ENCODE results near the gene TINAGL1. TPM values are rescaled to one million over a fixed set of nuclear protein-coding genes. Genes with fewer than 3 reads are reported as not detected.
"Not testable (repeated sequence)": the region's sequence is repeated elsewhere in the genome, so short reads cannot be mapped to it uniquely, and the experiment has no call there.

TINAGL1 gene
- total RNA-seq, 1 donor from 2014 or later: 56.0 TPM

DNA sequence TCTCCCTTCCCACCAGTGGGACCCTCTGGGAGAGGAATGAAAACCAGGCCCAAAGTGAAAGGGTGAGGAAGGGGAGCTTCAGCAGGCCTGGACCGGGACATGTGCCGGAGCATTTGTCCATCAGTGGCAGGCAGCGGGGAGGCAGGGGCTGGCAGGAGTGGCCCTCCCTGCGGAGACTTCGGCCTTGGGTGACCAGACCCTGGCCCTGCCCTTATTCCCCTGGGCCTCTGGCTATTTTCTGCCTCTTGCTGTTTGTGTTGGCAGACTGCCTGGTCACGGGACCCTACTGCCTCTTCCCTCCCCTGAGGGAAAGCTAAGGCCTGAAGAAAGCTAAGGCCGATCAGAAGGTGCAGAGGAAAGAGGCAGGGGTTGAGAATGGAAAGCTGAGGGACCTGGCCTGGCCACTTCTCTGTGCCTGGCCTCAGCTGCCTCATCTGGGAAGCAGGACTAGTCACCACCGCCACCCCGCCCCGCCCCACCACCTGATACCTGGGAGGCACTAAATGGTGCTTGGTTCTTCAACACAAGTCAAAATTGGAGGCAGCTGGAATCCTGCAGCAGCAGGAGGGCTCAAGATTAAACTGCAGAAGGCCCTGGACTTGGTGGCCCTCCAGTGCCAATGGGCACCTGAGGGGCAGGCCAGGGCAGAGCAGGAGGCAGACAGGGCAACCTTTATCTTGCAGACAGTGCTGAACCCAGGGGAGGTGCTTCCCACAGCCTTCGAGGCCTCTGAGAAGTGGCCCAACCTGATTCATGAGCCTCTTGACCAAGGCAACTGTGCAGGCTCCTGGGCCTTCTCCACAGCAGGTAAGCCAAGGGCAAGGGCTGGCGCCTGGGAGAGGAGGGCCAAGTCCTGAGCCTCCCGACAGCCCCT lies 7.9 kb downstream of the TINAGL1 start:
- peak; percentile 64 for DNase-seq

DNA sequence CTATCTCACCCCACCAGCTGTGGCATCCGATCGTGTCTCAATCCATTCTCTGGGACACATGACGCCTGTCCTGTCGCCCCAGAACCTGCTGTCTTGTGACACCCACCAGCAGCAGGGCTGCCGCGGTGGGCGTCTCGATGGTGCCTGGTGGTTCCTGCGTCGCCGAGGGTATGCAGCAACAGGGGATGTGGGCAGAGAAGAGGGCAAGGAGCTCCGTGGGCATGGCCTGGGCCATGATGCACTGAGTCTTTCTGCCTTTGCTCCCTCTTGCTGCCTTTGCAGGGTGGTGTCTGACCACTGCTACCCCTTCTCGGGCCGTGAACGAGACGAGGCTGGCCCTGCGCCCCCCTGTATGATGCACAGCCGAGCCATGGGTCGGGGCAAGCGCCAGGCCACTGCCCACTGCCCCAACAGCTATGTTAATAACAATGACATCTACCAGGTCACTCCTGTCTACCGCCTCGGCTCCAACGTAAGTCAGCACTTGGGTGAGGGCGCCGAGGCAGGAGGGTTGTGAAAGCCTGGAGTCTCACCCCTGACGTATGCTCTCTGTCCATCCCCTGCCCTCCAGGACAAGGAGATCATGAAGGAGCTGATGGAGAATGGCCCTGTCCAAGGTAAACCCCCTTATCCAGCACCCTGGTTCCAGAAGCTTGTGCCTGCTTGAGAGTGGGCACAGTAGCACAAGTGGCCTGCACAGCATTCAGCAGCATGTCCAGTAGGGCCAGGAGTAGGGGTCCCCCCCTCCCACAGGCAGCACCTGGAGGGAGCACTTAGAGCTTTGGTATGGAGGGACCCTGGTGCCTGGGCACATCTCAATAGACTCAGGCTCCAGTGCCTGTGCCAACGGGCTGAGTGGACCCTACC lies 8.8 kb downstream of the TINAGL1 start:
- DNase-seq: no peak

DNA sequence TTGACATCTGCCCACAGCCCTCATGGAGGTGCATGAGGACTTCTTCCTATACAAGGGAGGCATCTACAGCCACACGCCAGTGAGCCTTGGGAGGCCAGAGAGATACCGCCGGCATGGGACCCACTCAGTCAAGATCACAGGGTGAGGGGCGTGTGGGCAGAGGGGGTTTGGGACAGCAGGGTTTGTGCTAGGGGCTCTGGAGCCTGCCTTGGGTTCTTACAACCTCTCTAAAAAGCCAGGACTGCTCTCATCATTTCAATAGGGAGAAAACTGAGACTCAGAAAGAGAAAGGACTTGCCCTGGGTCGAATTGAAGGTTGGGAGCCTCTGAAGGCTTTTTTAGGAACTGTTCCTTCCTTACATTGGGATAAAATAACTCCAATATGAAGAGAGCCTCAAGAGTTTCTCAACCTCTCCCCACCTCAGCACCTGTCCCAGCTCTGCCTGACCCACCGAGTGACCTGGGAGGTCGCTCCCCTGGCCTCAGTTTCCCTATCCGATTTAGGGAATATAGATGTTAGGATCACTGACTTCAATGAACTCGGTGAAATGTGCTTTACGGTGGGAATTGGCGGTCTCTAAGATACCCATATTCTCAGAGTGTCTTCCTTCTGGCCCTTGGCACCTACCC lies 9.5 kb downstream of the TINAGL1 start:
- DNase-seq: no peak

DNA sequence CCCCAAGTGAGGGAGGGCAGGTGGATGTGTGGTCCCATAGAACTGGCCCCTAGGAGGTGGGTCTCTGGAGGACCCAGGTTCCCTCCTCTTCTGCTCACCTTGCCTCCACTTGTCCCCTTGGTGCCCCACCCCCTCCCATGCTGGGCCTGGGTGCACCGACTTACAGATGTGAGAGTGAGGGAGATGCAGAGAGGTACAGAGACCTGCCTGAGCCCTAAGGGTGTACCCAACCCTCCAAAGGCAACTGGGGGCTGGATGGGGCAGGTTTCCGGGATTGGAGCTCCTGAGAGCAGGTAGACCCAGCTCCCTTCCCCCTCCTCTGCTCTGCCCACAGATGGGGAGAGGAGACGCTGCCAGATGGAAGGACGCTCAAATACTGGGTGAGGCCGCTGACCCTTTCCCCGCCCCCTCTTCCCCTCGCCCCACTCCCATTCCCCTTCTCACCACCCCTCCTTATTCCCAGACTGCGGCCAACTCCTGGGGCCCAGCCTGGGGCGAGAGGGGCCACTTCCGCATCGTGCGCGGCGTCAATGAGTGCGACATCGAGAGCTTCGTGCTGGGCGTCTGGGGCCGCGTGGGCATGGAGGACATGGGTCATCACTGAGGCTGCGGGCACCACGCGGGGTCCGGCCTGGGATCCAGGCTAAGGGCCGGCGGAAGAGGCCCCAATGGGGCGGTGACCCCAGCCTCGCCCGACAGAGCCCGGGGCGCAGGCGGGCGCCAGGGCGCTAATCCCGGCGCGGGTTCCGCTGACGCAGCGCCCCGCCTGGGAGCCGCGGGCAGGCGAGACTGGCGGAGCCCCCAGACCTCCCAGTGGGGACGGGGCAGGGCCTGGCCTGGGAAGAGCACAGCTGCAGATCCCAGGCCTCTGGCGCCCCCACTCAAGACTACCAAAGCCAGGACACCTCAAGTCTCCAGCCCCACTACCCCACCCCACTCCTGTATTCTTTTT lies 10.3 kb downstream of the TINAGL1 start:
- no peak for DNase-seq

DNA sequence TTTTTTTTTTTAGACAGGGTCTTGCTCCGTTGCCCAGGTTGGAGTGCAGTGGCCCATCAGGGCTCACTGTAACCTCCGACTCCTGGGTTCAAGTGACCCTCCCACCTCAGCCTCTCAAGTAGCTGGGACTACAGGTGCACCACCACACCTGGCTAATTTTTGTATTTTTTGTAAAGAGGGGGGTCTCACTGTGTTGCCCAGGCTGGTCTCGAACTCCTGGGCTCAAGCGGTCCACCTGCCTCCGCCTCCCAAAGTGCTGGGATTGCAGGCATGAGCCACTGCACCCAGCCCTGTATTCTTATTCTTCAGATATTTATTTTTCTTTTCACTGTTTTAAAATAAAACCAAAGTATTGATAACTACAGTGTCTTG lies 11.0 kb downstream of the TINAGL1 start:
- not testable (repeated sequence) for DNase-seq

DNA sequence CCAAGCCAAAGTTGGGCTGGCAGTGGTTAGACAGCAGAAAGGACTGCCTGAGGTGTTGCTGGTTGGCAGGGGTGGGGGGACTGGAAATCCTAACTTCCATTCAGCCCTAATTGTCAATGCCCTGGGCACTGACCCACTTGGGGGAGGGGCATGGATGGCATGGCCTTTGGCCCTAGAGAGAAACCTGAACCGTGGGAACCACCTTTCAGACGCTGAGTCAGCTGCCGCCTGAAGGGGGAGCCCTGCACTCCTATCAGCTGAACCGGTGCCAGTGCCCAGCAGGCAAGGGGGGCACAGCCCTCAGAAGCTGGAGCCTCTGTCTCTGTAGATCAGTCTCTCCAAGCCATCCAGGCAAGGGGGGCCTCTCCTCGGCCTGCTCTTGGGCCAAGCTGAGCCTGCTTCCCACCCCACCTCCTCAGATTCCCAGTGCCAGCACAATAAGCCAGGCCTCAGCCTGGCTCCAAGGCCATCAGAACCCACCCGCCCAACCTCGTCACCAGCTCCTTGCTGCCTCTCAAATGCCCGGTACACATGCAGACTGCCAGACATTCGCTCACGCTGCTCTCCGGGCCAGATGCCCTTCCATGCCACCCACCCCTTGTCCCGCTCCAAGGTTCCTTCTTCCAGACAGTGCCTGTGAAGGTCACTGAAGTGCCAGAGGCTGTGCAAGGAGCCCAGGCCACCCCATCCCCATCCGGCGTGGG lies 11.6 kb downstream of the TINAGL1 start:
- DNase-seq: peak; percentile 77

DNA sequence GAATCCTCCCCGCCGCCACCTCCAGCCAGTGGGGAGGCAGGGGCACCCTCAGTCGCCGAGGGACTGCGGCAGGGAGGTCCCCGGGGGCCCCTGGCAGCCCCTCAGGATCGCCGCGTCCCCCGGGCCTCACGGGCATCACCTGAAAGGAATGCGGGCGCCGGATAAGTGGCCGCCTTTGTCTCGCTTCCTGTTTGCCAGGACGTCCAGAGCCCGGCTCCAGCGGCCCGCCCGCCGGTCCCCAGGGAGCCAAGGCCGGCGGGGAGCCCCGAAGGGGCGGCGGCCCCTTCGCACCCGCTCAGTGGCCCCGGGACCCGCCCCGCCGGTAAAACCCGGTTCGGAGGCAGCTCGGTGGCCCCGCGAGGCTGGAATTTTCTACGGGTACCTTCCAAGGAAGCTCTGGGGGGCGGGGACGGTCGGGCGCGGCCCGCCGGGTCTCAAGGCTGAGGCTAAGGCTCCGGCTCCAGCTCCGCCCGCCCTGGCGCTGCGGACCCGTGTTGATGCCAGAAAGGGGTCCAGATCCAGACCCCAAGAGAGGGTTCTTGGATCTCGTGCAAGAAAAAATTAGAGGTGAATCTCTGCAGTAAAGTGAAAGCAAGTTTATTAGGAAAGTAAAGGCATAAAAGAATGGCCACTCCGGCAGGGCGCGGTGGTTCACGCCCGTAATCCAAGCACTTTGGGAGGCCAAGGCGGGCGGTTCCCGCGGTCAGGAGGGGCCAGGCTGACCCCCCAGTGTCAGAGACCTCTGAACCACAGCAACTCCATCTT lies 12.6 kb downstream of the TINAGL1 start:
- DNase-seq: no peak

DNA sequence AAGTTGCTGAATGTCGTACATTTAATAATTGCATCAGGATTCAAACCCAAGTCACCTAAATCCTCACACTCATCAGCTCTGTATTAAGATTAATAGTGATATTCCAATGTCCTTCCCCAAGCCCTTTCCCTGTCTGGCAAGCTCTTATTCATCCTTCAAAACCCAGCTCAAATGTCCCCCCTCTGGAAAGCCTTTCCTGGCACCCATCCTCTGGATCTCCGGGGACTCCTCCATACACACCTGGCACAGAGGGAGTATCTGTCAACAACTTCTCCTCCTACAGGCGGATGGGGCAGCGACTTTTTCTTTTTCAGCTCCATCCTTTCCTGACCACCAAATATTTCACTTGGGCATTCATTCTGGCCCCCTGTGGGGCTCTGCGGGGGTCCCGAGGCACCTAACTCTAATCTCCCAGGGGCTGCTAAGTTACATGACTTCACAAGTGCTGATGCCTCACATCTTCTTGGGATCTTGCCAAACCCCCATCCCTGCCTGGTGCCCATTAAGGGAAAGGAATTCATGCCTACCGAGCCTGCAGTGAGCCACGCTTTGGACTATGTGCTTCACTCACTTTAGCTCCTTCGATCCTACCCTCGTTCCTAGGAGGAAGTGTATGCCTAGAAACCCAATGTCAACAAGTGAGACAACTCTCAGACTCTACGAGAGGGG lies 15.2 kb downstream of the TINAGL1 start:
- peak; percentile 63 for DNase-seq

DNA sequence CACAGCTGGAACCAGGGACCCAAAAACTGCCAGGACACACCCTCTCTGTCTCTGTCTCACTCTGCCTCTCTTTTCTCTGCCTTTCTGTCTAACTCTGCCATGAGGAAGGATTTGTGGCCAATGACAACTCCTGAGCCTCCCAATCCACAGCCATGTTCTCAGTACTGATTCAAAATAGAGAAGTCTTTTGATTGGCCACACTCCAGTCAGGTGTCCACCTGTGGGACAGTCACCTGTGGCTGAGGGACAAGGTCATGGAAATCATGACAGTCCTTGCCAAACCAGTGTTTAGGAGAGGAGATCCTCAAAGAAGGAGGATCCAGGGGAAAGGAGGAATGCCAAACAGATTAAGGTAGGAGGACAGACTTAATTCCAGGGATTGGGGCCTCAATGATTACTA lies 15.8 kb downstream of the TINAGL1 start:
- no peak for DNase-seq

DNA sequence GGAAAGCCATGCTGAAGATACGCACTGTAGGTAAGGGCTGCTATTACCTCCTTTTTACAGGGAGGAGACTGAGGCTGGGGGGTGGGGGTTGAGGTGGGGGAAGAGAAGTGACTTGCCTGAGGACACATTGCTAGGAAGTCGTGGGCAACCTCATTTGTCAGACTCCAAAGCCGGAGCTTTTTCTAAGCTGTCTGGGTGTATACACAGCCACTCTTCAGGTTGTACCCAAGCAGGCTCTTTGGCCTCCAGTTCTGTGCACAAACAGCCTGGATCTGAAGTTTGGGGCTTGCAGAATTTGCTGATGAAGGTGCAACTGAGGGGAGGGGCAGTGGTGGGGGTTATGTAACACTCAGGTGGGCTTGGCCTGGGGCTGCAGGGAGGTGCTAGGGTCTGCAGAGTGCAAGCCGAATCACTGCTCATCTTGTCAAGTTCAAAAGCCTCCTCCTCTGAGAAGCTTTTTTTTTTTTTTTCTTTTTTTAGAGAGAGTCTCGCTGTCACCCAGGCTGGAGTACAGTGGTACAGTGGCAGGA lies 16.9 kb downstream of the TINAGL1 start:
- DNase-seq: no peak

DNA sequence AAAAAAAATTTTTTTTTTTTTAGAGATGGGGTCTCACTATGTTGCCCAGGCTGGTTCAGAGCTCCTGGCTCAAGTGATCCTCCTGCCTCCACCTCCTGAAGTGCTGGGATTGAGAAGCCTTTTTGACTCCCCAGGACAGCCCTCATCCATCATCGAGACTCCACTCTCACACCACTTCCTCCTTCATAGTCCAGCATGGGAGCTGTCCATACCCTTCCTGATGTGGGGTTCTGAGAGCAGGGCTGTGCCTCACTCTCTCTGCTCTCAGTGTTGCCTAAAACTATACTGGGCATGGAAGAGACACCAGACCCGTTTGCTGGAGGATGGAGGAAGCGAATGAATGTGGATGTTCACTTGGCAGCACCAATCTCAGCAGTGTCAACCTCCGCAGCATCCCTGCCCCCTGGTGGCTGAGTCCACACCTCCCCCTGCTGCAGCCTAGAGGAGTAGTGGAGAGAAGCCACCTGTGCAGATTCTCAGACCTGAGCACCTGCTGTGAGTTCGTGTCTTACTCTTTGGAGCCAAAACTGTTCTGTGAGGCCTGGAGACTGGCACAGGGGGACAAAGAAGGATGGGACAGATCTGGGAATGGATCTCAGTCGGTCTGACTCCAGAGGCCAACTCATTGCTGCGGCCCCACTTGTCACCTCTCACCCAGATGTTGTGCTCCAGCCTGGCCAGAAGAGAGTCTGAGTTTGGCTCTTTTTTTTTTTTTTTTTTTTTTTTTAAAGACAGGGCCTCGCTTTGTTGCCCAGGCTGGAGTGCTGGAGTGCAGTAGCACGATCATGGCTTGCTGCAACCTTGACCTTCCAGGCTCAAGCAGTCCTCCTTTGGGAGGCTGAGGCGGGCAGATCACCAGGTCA lies 17.7 kb downstream of the TINAGL1 start:
- peak; percentile 73 for DNase-seq

DNA sequence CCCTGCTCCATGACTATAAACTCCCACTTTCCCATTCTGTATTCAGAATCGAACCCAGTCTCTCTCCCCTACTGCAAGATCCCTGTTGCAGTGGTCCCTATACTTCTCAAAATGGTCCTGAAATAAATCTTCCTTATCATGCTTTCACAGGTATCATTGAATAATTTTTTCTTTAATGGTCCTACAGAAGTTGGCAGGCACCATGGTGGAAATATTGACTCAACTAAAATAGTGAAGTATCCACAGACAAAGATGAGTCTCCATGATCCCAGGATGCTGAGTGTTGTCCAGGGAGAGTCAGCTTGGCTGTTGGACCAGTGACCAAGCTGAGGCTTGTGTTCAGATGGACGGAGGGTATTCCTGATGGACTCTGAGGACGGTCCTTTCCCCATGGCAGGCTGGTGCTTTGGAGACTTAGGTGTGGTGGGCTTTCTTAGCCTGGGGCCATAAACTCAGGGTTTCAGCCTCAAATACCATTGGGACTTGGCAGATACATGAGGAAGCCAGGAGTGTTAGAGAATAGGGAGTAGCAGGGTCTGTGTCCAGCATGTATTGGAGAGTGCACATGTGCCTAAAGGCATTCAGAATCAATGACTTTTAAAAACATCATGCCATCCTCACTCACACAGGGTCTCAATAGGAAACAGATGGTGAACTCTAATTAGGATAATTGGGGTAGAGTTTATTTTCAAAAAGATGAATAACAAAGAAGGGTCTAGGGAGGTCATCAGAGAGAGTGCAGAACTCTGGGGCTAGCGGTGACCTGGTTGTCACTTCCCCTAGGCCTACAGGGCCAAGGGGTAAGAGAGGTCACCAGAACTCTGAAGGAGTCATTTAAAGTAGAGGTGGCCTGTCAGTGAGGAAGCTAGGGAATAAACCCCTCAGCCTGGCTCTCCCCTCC lies 19.8 kb downstream of the TINAGL1 start:
- no peak for DNase-seq

DNA sequence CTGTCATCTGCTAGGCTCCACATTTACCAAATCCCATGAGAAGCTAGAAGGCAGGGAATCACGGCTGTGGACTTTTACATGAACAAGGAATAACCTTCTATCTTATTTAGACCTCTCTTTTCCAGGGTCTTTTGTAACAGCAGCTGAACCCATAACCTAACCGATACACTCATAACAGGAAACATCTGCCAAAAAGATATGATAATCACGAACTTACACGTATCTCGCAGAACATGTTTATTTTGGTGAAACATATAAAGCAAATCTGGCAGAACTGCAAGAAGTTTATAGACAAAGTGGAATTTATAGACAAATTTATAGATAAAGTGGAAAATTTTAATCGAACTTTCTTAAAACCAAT lies 20.4 kb downstream of the TINAGL1 start:
- no peak for DNase-seq

DNA sequence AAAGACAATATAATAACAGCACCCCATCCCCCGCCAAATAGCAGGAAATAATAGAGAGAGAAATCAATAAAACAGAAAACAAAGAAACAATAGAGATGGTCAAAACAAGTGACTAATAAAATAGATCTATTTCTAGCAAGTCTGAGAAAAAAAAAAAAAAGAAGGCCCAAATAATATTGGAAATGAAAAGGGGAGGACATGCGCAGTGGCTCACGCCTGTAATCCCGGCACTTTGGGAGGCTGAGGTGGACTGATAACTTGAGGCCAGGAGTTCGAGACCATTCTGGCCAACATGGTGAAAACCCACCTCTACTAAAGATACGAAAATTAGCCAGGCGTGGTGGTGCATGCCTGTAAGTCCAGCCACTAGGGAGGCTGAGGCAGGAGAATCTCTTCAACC lies 22.7 kb downstream of the TINAGL1 start:
- no peak for DNase-seq

DNA sequence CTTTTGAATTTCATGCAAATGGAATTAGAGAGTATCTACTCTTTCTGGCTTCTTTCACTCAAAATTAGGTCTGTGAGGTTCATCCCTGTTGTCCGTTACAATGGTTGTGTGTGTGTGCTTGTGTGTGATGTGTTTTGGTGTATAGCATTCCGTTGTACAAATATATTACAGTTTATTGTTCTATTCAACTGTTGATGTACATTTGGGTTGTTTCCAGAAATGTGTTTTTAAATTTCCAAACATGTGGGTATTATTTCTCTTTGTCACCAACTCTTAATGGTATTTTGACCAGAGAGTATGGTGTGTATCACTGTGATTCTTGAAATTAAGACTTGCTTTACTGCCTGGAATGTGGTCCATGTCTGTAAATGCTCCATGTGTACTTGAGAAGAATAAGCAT lies 24.3 kb downstream of the TINAGL1 start:
- DNase-seq: no peak

DNA sequence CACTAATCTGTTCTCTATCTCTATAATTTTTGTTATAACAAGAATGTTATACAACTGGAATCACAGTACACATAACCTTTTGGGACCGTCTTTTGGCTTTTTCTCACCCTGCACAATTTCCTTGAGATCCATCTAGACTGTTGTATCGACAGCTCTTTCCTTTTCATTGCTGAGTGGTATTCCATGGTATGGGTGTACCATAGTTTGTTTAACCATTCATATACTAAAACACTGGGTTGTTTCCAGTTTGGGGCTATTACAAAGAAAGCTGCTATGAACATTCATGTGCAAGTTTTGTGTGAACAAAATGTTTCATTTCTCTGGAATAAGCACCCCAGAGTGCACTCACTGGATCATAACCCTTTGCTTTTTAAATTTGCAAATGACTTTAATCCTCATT lies 25.8 kb downstream of the TINAGL1 start:
- no peak for DNase-seq

DNA sequence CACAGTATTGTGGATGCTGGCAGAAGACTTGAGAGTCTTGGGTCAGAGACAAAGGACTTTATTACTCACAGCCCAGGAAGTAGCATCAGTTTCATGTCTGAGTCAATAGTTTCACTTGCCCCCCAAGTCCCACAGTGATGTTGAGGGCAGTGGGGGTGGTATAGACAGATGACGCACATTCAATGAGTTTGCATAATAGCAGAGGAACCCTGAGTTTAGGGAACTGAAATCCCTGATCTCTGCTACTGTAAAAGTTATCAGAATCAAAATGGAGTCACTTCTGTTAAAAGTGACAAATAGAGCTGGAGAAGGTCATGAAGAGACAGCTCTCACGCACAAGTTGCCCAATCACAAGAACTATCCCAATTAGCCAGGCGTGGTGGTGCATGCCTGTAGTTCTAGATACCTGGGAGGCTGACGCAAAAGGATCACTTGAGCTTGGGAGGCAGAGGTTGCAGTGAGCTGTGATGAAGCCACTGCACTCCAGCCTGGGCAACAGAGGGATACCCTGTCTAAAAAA lies 29.7 kb downstream of the TINAGL1 start:
- no peak for DNase-seq

All from tongue (tissue), 2 donors.